Vagina (tissue), 2 donors: ENCODE measurements around the gene SCFD2.

Source experiments
- CTCF ChIP-seq, 3 experiments: fragments of 450-650 bp in 2 of 3; fragments of 200-600 bp in 1 of 3; sonication (generic) in 1 of 3; IDR thresholded peaks; one replicate each; pipeline ENCODE4 v1.5.1; 2017 to 2019; ENCODE audit warnings: antibody characterized with exemption in 3 of 3, mild to moderate bottlenecking in 2 of 3, moderate library complexity in 2 of 3
- POLR2A ChIP-seq, 2 donors: fragments of 450-650 bp; IDR thresholded peaks; one replicate each; pipeline ENCODE4 v1.6.1; 2017; ENCODE audit warnings: antibody characterized with exemption in 2 of 2, mild to moderate bottlenecking in 2 of 2, moderate library complexity in 2 of 2
- POLR2AphosphoS5 ChIP-seq, 2 donors: sonication (generic); formaldehyde crosslinking; IDR thresholded peaks; one replicate each; pipeline ENCODE4 v1.9.0; 2017; ENCODE audit warnings: antibody characterized with exemption in 2 of 2, mild to moderate bottlenecking in 2 of 2, low read depth in 1 of 2; ENCODE audit not compliant: insufficient read depth in 1 of 2

DNA sequence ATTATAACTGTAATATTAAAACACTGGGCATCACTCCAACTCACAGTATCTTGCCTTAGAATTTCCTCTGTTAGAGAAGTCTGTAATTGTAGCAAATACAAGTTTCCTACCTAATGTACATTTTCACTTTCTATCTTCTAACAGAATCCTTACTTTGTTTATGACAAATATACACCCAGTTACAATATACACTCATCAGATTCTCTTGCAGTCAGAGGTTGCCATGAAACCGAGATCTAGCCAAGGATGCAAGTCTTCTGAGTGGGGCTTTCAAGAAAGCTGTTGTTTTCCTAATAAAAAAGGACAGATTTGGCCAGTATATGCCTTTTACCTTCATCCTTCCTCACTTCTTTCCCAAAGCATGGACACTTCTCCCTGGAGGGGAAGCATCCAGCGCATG is 228.9 kb downstream of the SCFD2 start:
- TF ChIP-seq POLR2AphosphoS5 (IDR thresholded peaks at IDR 0.05; ENCODE audit: insufficient read depth in 1 of 2, low read depth in 1 of 2) (no peak), POLR2A (IDR thresholded peaks at IDR 0.05) (no peak), CTCF (IDR thresholded peaks at IDR 0.05) (no peak)
